ENCODE data around the gene KMT2A.
"Not testable (repeated sequence)": the region's sequence is repeated elsewhere in the genome, so short reads cannot be mapped to it uniquely, and the experiment has no call there.

The KMT2A gene

GRCh38 chr11:118435893-118436624 lies at the start of gene KMT2A:
TSS of gene KMT2A (plus strand) at chr11:118436492. CDS start at chr11:118436513, 21 bp downstream.
- peak; percentile 26 for FAIRE-seq

GRCh38 chr11:118396097-118396501 lies 40.2 kb upstream of the KMT2A start:
- DNase-seq (ENCODE audit: insufficient read length, low spot score) (no peak), FAIRE-seq (no peak)

More at GRCh38 chr11:118435893-118436624, at the start of gene KMT2A:
- DNase-seq (ENCODE audit: insufficient read length, low spot score) = peak; percentile 95

GRCh38 chr11:118397448-118397847 lies 38.8 kb upstream of the KMT2A start:
- no peak for FAIRE-seq
- no peak for DNase-seq (ENCODE audit: insufficient read length, low spot score)

GRCh38 chr11:118398791-118399559 lies 37.3 kb upstream of the KMT2A start:
- DNase-seq (ENCODE audit: insufficient read length, low spot score) = no peak
- FAIRE-seq = no peak

GRCh38 chr11:118401151-118401879 lies 35.0 kb upstream of the KMT2A start, which contains the start of gene ATP5MG:
TSS of gene ATP5MG (plus strand) at chr11:118401606. CDS start at chr11:118401666, 60 bp downstream.
- DNase-seq (ENCODE audit: insufficient read length, low spot score) (peak; percentile 86), FAIRE-seq (peak; percentile 72)

- peak; percentile 9 for DNase-seq (ENCODE audit: insufficient read length, low spot score)
- FAIRE-seq = no peak
Observed at GRCh38 chr11:118401880-118402590, 34.3 kb upstream of the KMT2A start.

GRCh38 chr11:118402594-118402993 lies 33.7 kb upstream of the KMT2A start:
- not testable (repeated sequence) for DNase-seq (ENCODE audit: insufficient read length, low spot score); FAIRE-seq

GRCh38 chr11:118406599-118407166 lies 29.6 kb upstream of the KMT2A start:
- DNase-seq (ENCODE audit: insufficient read length, low spot score) (no peak), FAIRE-seq (no peak)

GRCh38 chr11:118410055-118410745 lies 26.1 kb upstream of the KMT2A start:
- DNase-seq (ENCODE audit: insufficient read length, low spot score) (no peak), FAIRE-seq (no peak)

GRCh38 chr11:118411530-118411929 lies 24.8 kb upstream of the KMT2A start:
- FAIRE-seq (no peak), DNase-seq (ENCODE audit: insufficient read length, low spot score) (no peak)

- DNase-seq (ENCODE audit: insufficient read length, low spot score) (no peak), FAIRE-seq (no peak)
Observed at GRCh38 chr11:118412921-118413320, 23.4 kb upstream of the KMT2A start.

- FAIRE-seq = no peak
- DNase-seq (ENCODE audit: insufficient read length, low spot score) = no peak
Observed at GRCh38 chr11:118415062-118415738, 21.1 kb upstream of the KMT2A start.

GRCh38 chr11:118415739-118416068 lies 20.6 kb upstream of the KMT2A start:
- peak; percentile 71 for DNase-seq (ENCODE audit: insufficient read length, low spot score)

GRCh38 chr11:118416900-118417299 lies 19.4 kb upstream of the KMT2A start:
- not testable (repeated sequence) for FAIRE-seq; DNase-seq (ENCODE audit: insufficient read length, low spot score)

More at GRCh38 chr11:118415739-118416068, 20.6 kb upstream of the KMT2A start:
- peak; percentile 91 for FAIRE-seq

- DNase-seq (ENCODE audit: insufficient read length, low spot score) (no peak), FAIRE-seq (no peak)
Observed at GRCh38 chr11:118417801-118418200, 18.5 kb upstream of the KMT2A start.

GRCh38 chr11:118418766-118419165 lies 17.5 kb upstream of the KMT2A start:
- DNase-seq (ENCODE audit: insufficient read length, low spot score) (no peak), FAIRE-seq (no peak)

GRCh38 chr11:118427707-118428106 lies 8.6 kb upstream of the KMT2A start:
- DNase-seq (ENCODE audit: insufficient read length, low spot score) = no peak
- FAIRE-seq = no peak

GRCh38 chr11:118430956-118431355 lies 5.3 kb upstream of the KMT2A start:
- no peak for FAIRE-seq

GRCh38 chr11:118434123-118434552 lies 2.2 kb upstream of the KMT2A start:
- no peak for DNase-seq (ENCODE audit: insufficient read length, low spot score)
- FAIRE-seq = no peak

More at GRCh38 chr11:118430956-118431355, 5.3 kb upstream of the KMT2A start:
- DNase-seq (ENCODE audit: insufficient read length, low spot score) = no peak
